ENCODE measurements around the gene MTMR2. TPM values are rescaled to one million over a fixed set of nuclear protein-coding genes. Genes with fewer than 3 reads are reported as not detected.

Gene MTMR2
- total and polyA plus RNA-seq, 2 donors (not counting 1 experiment from before 2014, with no cell fraction given) = 4.8 to 15.4 TPM

DNA sequence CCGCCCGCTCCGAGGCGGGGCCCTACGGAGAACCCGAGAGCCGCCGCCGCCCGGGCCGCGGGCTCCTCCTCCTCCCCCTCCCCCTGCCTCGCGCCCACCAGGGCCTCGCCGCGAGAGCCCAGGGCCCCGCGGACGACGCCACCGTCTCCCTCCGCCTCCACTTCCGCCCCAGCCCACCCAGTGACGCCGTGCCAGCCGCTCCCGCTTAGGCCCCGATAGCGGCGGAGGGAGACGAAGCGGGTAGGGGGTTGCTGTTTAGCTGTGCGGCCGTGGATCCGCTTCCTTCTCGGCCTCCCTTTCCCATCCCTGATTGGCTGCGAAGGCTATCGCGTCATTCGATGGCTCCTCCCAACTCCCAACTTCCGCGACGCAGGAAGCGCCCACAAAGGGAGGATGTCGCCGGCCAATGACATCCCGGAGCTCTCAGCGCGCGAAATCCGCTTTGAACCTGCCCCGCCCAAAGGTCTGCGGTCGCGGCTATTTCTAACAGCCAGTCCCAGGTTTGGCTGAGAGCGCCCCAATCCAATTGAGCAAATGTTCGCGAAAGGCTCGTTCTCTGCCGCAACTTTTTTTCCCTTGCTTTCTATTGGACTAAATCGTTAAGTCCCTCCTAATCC, 134.3 kb downstream of the MTMR2 start, which contains the start of gene FAM76B:
FAM76B (minus strand) TSS at position 277 of the 617 bp plus-strand sequence. CDS start 304 bp downstream, outside the sequence.
- Histone ChIP-seq H3K4me1 (ENCODE audit: control insufficient read depth in 2 of 2, insufficient read depth in 2 of 2, low read length in 2 of 2) (peaks cover 20% of the 10 kb centered on the region in 2 donors), H3K79me2 (ENCODE audit: control insufficient read depth, insufficient read depth, low read length) (peaks cover 67% of the 10 kb centered on the region), H2AFZ (ENCODE audit: insufficient read depth, low read depth, low read length, poor library complexity, severe bottlenecking) (peak within 1 kb of the TSS; percentile 96), H3K27me3 (replicated peaks in 1 of 4; ENCODE audit: control extremely low read depth in 1 of 4, control insufficient read depth in 3 of 4, insufficient read depth in 4 of 4, low read length in 3 of 4) (no peaks in the 10 kb centered on the region), H3K4me2 (replicated peaks; ENCODE audit: low read depth, low read length, poor library complexity, severe bottlenecking) (peak within 1 kb of the TSS; percentile 92), H4K20me1 (ENCODE audit: control insufficient read depth, insufficient read depth, low read length, poor library complexity, severe bottlenecking) (no peaks in the 10 kb centered on the region), H3K4me3 (ENCODE audit: control extremely low read depth in 1 of 5, extremely low read depth in 1 of 5, insufficient read depth in 1 of 5, low read depth in 2 of 5, low read length in 4 of 5) (peak within 1 kb of the TSS; percentile 73 to 99 (median 96)), H3K9me3 (ENCODE audit: control extremely low read depth in 1 of 3, control insufficient read depth in 2 of 3, insufficient read depth in 1 of 3, low read length in 2 of 3) (no peaks in the 10 kb centered on the region), H3K9ac (ENCODE audit: low read length) (peak within 1 kb of the TSS; percentile 99), H3K27ac (ENCODE audit: low read length in 2 of 2) (peak within 1 kb of the TSS; percentile 98 to 100), H3K36me3 (replicated peaks in 1 of 2; ENCODE audit: control extremely low read depth in 1 of 2, control insufficient read depth in 1 of 2, extremely low read depth in 1 of 2, insufficient read depth in 2 of 2, low read length in 1 of 2) (peaks cover 4 to 17% of the 10 kb centered on the region in 2 experiments)
- Mint-ChIP-seq H3K4me1 (peaks cover 49% of the 10 kb centered on the region), H3K27ac (peak within 1 kb of the TSS; percentile 99), H3K4me3 (peak within 1 kb of the TSS; percentile 97), H3K9me3 (ENCODE audit: insufficient read depth) (no peaks in the 10 kb centered on the region), H3K27me3 (no peaks in the 10 kb centered on the region)
- CTCF ChIA-PET = interaction anchor here (0.5 to 2.2 kb wide), 13 partner anchors 10 to 723 kb away, joined by 3 to 11 read pairs (median 4); partner anchors contain the start of genes MAML2 and SRSF8
- POLR2A ChIA-PET = interaction anchor here (0.6 to 3.2 kb wide), 12 partner anchors 9 to 1295 kb away, joined by 3 to 21 read pairs (median 6); partner anchors contain the start of genes CWC15, ENDOD1, SESN3 and SRSF8
- intact Hi-C loops (cut with micrococcal nuclease) = loop anchor here (1.0 to 5.0 kb wide), 10 partner anchors 9 to 1296 kb away; partner anchors contain the start of genes ANKRD49, CCDC82, CWC15 and ENDOD1
- ATAC-seq (ENCODE audit: low read depth) = peak; percentile 74
- TF ChIP-seq, protein P1, sequence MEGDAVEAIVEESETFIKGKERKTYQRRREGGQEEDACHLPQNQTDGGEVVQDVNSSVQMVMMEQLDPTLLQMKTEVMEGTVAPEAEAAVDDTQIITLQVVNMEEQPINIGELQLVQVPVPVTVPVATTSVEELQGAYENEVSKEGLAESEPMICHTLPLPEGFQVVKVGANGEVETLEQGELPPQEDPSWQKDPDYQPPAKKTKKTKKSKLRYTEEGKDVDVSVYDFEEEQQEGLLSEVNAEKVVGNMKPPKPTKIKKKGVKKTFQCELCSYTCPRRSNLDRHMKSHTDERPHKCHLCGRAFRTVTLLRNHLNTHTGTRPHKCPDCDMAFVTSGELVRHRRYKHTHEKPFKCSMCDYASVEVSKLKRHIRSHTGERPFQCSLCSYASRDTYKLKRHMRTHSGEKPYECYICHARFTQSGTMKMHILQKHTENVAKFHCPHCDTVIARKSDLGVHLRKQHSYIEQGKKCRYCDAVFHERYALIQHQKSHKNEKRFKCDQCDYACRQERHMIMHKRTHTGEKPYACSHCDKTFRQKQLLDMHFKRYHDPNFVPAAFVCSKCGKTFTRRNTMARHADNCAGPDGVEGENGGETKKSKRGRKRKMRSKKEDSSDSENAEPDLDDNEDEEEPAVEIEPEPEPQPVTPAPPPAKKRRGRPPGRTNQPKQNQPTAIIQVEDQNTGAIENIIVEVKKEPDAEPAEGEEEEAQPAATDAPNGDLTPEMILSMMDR (IDR thresholded peaks at IDR 0.05) = no peak
- TF ChIP-seq EZH2 (IDR thresholded peaks at IDR 0.05; ENCODE audit: borderline replicate concordance, insufficient read depth, low read depth, low read length, poor library complexity, severe bottlenecking) = no peak
- WGBS (ENCODE audit: insufficient coverage) = under 1% methylated on average over 57 of the region's 62 CpGs
- peak; percentile 100 for DNase-seq

Data from B cell (primary cell).